ENCODE measurements around the gene ZFP90. TPM values are rescaled to one million over a fixed set of nuclear protein-coding genes. Genes with fewer than 3 reads are reported as not detected.
"Not testable (repeated sequence)": the region's sequence is repeated elsewhere in the genome, so short reads cannot be mapped to it uniquely, and the experiment has no call there.

Gene ZFP90
- 10 to 100 TPM in 1 of 3 donors, 1 to 10 TPM in 2; 5.0 to 11.1 (median 5.2) TPM for polyA plus RNA-seq

GRCh38 chr16:68538880-68539701, at the start of gene ZFP90:
TSS of gene ZFP90 (plus strand) at chr16:68539291. CDS start at chr16:68539793, 502 bp downstream.
- no peak within 1 kb of the TSS for H3K27ac ChIP-seq (ENCODE audit: low read depth, low read length)

GRCh38 chr16:68490358-68490757, 48.7 kb upstream of the ZFP90 start:
- 68 to 86% (median 76%) methylated on average over 1 of the region's 1 CpG for WGBS, 3 donors
- H3K27ac ChIP-seq (ENCODE audit: low read depth, low read length) = no peak overlapping the region

More at GRCh38 chr16:68538880-68539701, at the start of gene ZFP90:
- 0 to 1% (median 1%) methylated on average over 60 to 71 of the region's 71 CpGs for WGBS, 3 donors

GRCh38 chr16:68490829-68491575, 48.1 kb upstream of the ZFP90 start:
- 35 to 59% (median 59%) methylated on average over 13 of the region's 13 CpGs for WGBS, 3 donors
- H3K27ac ChIP-seq (ENCODE audit: low read depth, low read length) = no peak overlapping the region

- H3K27ac ChIP-seq (ENCODE audit: low read depth, low read length) = no peak overlapping the region
- 85 to 91% (median 90%) methylated on average over 14 of the region's 14 CpGs for WGBS, 3 donors
Measured at GRCh38 chr16:68491576-68491950, 47.5 kb upstream of the ZFP90 start.

GRCh38 chr16:68492151-68492542, 46.9 kb upstream of the ZFP90 start:
- H3K27ac ChIP-seq (ENCODE audit: low read depth, low read length) = no peak overlapping the region
- WGBS, 3 donors = 46 to 86% (median 76%) methylated on average over 11 of the region's 11 CpGs

- 50 to 85% (median 71%) methylated on average over 6 of the region's 6 CpGs for WGBS, 3 donors
- H3K27ac ChIP-seq (ENCODE audit: low read depth, low read length) = no peak overlapping the region
Measured at GRCh38 chr16:68492543-68493411, 46.3 kb upstream of the ZFP90 start.

GRCh38 chr16:68493412-68494070, 45.5 kb upstream of the ZFP90 start:
- WGBS, 3 donors = 85 to 94% (median 91%) methylated on average over 5 of the region's 5 CpGs
- H3K27ac ChIP-seq (ENCODE audit: low read depth, low read length) = no peak overlapping the region

- WGBS, 3 donors = 95 to 96% (median 95%) methylated on average over 5 of the region's 5 CpGs
- not testable (repeated sequence) for H3K27ac ChIP-seq (ENCODE audit: low read depth, low read length)
Measured at GRCh38 chr16:68494261-68494660, 44.8 kb upstream of the ZFP90 start.

GRCh38 chr16:68496689-68497088, 42.4 kb upstream of the ZFP90 start:
- 58 to 62% (median 60%) methylated on average over 8 of the region's 8 CpGs for WGBS, 3 donors
- no peak overlapping the region for H3K27ac ChIP-seq (ENCODE audit: low read depth, low read length)

GRCh38 chr16:68499006-68499405, 40.1 kb upstream of the ZFP90 start:
- H3K27ac ChIP-seq (ENCODE audit: low read depth, low read length) = no peak overlapping the region
- 9 to 36% (median 14%) methylated on average over 5 of the region's 5 CpGs for WGBS, 3 donors

- WGBS, 3 donors = 85 to 93% (median 86%) methylated on average over 3 of the region's 3 CpGs
- no peak overlapping the region for H3K27ac ChIP-seq (ENCODE audit: low read depth, low read length)
Measured at GRCh38 chr16:68503334-68503733, 35.8 kb upstream of the ZFP90 start.

- no peak overlapping the region for H3K27ac ChIP-seq (ENCODE audit: low read depth, low read length)
- WGBS, 3 donors = 85 to 89% (median 85%) methylated on average over 7 of the region's 7 CpGs
Measured at GRCh38 chr16:68504066-68504465, 35.0 kb upstream of the ZFP90 start.

GRCh38 chr16:68506331-68507053, 32.6 kb upstream of the ZFP90 start:
- WGBS, 3 donors = 74 to 79% (median 78%) methylated on average over 10 of the region's 10 CpGs
- no peak overlapping the region for H3K27ac ChIP-seq (ENCODE audit: low read depth, low read length)

GRCh38 chr16:68508013-68508412, 31.1 kb upstream of the ZFP90 start:
- no peak overlapping the region for H3K27ac ChIP-seq (ENCODE audit: low read depth, low read length)
- 71 to 79% (median 77%) methylated on average over 8 of the region's 8 CpGs for WGBS, 3 donors

- H3K27ac ChIP-seq (ENCODE audit: low read depth, low read length) = no peak overlapping the region
- 83 to 92% (median 87%) methylated on average over 7 of the region's 7 CpGs for WGBS, 3 donors
Measured at GRCh38 chr16:68508641-68509240, 30.4 kb upstream of the ZFP90 start.

GRCh38 chr16:68509381-68509780, 29.7 kb upstream of the ZFP90 start:
- no peak overlapping the region for H3K27ac ChIP-seq (ENCODE audit: low read depth, low read length)
- 83 to 90% (median 88%) methylated on average over 6 of the region's 6 CpGs for WGBS, 3 donors

- H3K27ac ChIP-seq (ENCODE audit: low read depth, low read length) = no peak overlapping the region
- WGBS, 3 donors = 90 to 97% (median 96%) methylated on average over 3 of the region's 3 CpGs
Measured at GRCh38 chr16:68510775-68511174, 28.3 kb upstream of the ZFP90 start.
